ENCODE results near the gene PALM3.

PALM3 gene

DNA sequence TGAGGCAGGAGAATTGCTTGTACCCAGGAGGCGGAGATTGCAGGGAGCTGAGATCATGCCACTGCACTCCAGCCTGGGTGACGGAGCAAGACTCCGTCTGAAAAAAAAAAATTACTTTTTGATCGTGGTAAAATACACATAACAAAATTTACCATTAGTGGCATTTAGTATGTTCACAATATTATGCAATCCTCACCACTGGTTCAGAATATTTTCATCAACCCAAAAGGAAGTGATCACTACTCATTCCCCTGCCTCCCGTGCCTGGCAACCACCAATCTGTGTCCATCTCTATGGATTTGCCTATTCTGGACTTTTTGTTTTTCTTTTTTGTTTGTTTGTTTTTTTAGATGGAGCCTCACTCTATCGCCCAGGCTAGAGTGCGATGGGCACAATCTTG is 1.2 kb upstream of the PALM3 start:
- ChIA-PET CTCF (no interaction called here), POLR2A (no interaction called here)
- TF ChIP-seq, protein P1, sequence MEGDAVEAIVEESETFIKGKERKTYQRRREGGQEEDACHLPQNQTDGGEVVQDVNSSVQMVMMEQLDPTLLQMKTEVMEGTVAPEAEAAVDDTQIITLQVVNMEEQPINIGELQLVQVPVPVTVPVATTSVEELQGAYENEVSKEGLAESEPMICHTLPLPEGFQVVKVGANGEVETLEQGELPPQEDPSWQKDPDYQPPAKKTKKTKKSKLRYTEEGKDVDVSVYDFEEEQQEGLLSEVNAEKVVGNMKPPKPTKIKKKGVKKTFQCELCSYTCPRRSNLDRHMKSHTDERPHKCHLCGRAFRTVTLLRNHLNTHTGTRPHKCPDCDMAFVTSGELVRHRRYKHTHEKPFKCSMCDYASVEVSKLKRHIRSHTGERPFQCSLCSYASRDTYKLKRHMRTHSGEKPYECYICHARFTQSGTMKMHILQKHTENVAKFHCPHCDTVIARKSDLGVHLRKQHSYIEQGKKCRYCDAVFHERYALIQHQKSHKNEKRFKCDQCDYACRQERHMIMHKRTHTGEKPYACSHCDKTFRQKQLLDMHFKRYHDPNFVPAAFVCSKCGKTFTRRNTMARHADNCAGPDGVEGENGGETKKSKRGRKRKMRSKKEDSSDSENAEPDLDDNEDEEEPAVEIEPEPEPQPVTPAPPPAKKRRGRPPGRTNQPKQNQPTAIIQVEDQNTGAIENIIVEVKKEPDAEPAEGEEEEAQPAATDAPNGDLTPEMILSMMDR (IDR thresholded peaks at IDR 0.05; ENCODE audit: control extremely low read depth, extremely low read depth, low read depth, missing control alignments), result no peak
- DNase-seq (ENCODE audit: extremely low spot score), result no peak

DNA sequence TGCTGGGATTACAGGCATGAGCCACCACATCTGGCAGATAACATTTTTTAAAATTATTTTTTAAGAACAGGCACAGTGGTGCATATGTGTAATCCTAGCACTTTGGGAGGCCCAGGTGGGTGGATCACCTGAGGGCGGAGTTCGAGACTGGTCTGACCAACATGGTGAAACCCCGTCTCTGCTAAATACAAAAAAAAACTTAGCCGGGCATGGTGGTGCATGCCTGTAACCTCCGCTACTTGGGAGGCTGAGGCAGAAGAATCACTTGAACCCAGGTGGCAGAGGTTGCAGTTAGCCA is 631 bp upstream of the PALM3 start:
- DNase-seq (ENCODE audit: extremely low spot score), result no peak
- TF ChIP-seq, protein P1 (IDR thresholded peaks at IDR 0.05; ENCODE audit: control extremely low read depth, extremely low read depth, low read depth, missing control alignments), result no peak
- ChIA-PET CTCF (interaction anchor here (1.3 to 12.8 kb wide), 3 partner anchors 8 to 199 kb away, joined by 3 to 169 read pairs (median 106); partner anchors contain the start of gene MISP3), POLR2A (no interaction called here)

DNA sequence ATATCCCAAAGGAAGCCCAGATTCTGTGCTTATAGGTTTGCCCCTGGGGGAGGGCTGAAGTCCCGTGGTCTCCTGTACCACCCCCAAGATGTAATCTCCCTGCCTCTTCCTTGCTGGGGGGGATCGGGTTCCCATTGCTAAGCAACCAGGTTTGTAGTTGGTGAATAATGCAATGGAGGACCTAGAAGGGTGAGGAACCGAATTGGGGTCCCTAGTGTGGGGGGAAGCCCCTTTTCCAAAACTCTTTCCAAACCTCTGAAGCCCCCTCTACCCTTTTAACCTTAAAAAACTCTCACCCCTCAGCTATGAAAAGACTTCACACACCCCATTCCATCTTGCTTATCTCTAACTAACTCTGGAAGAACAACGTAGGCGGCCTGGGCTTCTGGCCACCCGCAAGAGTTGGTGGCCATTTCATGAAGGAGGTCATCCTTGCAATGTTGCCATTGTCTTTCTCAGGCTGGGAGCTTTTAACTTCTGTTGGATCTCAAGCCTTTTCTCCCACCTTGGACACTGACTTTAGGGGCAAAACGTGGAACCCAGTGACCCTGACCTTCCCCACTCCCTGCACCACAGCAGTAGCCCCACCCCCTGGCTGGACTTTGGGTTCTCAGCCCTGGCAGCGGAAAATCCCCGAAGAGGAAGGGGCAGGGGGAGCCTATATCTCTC is 661 bp downstream of the PALM3 start:
- DNase-seq (ENCODE audit: extremely low spot score), result no peak
- TF ChIP-seq, protein P1 (IDR thresholded peaks at IDR 0.05; ENCODE audit: control extremely low read depth, extremely low read depth, low read depth, missing control alignments), result no peak
- ChIA-PET POLR2A (no interaction called here), CTCF (interaction anchor here (1.2 to 12.8 kb wide), 9 partner anchors 10 to 411 kb away, joined by 3 to 169 read pairs (median 7); partner anchors contain the start of genes IL27RA and MISP3)

DNA sequence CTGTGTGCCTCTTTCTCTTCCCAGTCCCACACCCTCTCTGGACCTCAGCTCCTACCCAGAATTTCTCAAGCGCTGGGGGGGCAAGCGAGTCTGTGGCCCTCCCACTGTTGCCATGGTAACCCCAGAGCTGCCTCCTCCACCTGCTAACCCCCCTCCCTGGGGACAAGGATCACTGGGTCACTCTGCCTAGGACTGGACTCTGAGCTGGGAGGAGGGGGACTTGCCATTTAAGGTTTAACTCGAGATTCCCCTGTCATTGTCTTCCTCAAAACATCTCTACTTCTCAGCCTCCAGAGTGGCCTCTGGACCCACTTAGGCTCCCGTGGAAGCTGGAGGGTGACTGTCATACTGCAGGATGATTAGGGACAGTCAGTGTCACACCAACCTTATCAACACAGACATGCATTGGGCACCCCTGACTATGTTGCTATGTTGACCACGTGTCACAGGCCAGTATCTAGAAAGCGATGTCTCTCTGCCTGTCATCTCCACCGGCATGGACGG is 2.2 kb downstream of the PALM3 start:
- TF ChIP-seq, protein P1 (IDR thresholded peaks at IDR 0.05; ENCODE audit: control extremely low read depth, extremely low read depth, low read depth, missing control alignments), result no peak
- POLR2A ChIA-PET, result interaction anchor here (0.6 kb wide), 1 partner anchor 46 kb away, joined by 4 read pairs; no protein-coding TSS in a partner anchor
- CTCF ChIA-PET, result interaction anchor here (0.9 to 12.8 kb wide), 26 partner anchors 11 to 470 kb away, joined by 3 to 169 read pairs (median 6); partner anchors contain the start of genes IL27RA, MISP3, PODNL1 and RFX1
- DNase-seq (ENCODE audit: extremely low spot score), result no peak

DNA sequence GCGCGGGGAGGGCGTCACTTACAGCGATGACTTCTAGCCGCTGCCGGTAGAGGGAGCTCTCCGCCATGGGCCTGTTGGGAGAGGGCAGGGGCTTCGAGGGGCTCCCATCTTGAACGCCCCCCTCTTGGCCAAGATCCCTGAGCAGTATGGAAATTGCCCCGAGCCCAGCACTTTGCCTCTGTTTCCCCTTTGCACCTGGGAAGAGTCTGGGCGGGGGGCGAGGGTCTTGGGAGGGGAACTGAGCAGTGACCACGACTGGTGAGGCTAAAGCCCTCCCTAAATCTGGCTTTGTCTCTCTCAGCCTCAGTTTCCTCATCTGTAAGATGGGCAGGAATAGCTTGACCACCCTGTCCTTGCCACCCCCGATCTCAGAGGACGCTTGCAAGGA is 2.8 kb downstream of the PALM3 start:
- ChIA-PET POLR2A (interaction anchor here (0.6 kb wide), 2 partner anchors 46 to 62 kb away, joined by 4 read pairs; no protein-coding TSS in a partner anchor), CTCF (interaction anchor here (0.8 to 12.8 kb wide), 30 partner anchors 12 to 469 kb away, joined by 3 to 169 read pairs (median 6); partner anchors contain the start of genes DCAF15, IL27RA, MISP3 and PODNL1)
- peak; percentile 77 for DNase-seq (ENCODE audit: extremely low spot score)
- TF ChIP-seq, protein P1 (IDR thresholded peaks at IDR 0.05; ENCODE audit: control extremely low read depth, extremely low read depth, low read depth, missing control alignments), result peak; percentile 71

DNA sequence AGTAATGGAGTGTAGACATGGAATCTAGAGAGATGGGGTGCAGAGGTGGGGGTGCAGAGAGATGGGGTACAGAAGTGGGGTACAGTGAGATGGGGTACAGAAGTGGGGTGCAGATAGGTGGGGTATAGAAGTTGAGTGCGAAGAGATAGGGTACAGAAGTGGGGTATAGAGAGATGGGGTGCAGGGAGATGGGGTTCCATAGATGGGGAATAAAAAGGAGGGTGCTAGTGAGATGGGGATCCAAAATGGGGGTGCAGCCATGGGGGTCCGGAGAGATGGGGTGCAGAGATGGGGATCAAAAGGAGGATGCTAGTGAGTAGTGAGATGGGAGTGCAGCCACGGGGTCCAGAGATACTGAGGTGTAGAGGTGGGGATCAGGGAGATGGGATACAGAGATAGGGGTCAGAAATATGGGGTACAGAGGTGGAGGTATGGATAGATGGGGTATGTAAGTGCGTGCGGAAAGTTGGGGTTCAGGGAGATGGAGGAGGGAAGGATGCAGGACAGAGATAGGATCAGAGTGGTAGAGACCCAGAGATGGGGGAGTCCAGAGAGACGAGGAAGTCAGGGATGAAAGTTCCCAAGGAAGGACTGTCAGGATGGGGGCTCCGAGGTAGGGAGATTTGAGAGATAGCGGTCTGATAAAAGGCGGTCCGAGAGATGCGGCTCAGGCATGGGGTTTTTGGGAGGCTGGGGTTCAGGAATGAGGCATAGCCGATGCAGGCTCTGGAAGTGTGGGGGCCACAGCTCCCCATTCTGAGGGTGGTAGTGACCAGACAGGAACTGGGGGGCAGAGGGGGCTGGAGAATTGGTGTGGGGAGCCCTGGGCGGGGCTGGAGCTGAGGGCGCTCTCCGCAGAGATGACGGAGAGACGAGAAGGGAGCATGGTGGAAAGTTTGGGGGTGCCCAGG is 3.4 kb downstream of the PALM3 start:
- ChIA-PET POLR2A (interaction anchor here (0.6 kb wide), 1 partner anchor 62 kb away, joined by 4 read pairs; no protein-coding TSS in a partner anchor), CTCF (interaction anchor here (0.8 to 12.8 kb wide), 28 partner anchors 12 to 469 kb away, joined by 3 to 169 read pairs (median 6); partner anchors contain the start of genes ASF1B, DCAF15, IL27RA and MISP3)
- TF ChIP-seq, protein P1 (IDR thresholded peaks at IDR 0.05; ENCODE audit: control extremely low read depth, extremely low read depth, low read depth, missing control alignments), result no peak
- DNase-seq (ENCODE audit: extremely low spot score), result peak; percentile 9
